Karpas-422 (cell line): ENCODE measurements around the gene IP6K2. TPM values are rescaled to one million over a fixed set of nuclear protein-coding genes. Genes with fewer than 3 reads are reported as not detected.
A peak's percentile ranks its signal among the peaks of the same experiment; 100 is the strongest.

Experiments used
- DNase-seq: peaks from one replicate; pipeline ENCODE4 v3.0.0-alpha.2; 2015
- H2AFZ ChIP-seq: fragments of 200-600 bp; sonication (generic); 2 replicates; pipeline ENCODE4 v1.6.1; 2014; ENCODE audit warnings: antibody characterized with exemption, low read length, mixed read lengths
- H3K27ac ChIP-seq: fragments of 200-600 bp; sonication (generic); 2 replicates; pipeline ENCODE4 v1.5.1; 2014; ENCODE audit warnings: mild to moderate bottlenecking, low read length, moderate library complexity
- H3K27me3 ChIP-seq: fragments of 200-600 bp; sonication (generic); 2 replicates; pipeline ENCODE4 v1.6.1; 2014; ENCODE audit warnings: low read length, mixed read lengths
- H3K36me3 ChIP-seq: fragments of 200-600 bp; sonication (generic); 2 replicates; pipeline ENCODE4 v1.6.1; 2014; ENCODE audit warnings: low read length, mixed read lengths; ENCODE audit not compliant: insufficient read depth
- H3K4me1 ChIP-seq: fragments of 200-600 bp; sonication (generic); 2 replicates; pipeline ENCODE4 v1.6.1; 2014; ENCODE audit warnings: mild to moderate bottlenecking, low read length, mixed read lengths
- H3K4me2 ChIP-seq: fragments of 200-600 bp; sonication (generic); 2 replicates; pipeline ENCODE4 v1.6.1; 2014; ENCODE audit warnings: low read length, low read depth, mild to moderate bottlenecking; ENCODE audit not compliant: poor library complexity, severe bottlenecking
- H3K4me3 ChIP-seq: fragments of 200-600 bp; sonication (generic); 2 replicates; pipeline ENCODE4 v1.5.1; 2014; ENCODE audit warnings: mild to moderate bottlenecking, antibody characterized with exemption, low read length, mixed read lengths
- H3K79me2 ChIP-seq: fragments of 200-600 bp; sonication (generic); 2 replicates; pipeline ENCODE4 v1.6.1; 2014; ENCODE audit warnings: mild to moderate bottlenecking, low read length, mixed read lengths
- H3K9ac ChIP-seq: fragments of 200-600 bp; sonication (generic); 2 replicates; pipeline ENCODE4 v1.6.0; 2014; ENCODE audit warnings: low read length
- H3K9me2 ChIP-seq: fragments of 200-600 bp; sonication (generic), shearing (Covaris generic); replicated peaks from 2 replicates; pipeline ENCODE4 v1.6.0; 2014; ENCODE audit warnings: mild to moderate bottlenecking, low read length, moderate library complexity; ENCODE audit not compliant: insufficient read depth
- H3K9me3 ChIP-seq: fragments of 300-700, 200-600 bp; sonication (generic); 2 replicates; pipeline ENCODE4 v1.6.1; 2014; ENCODE audit warnings: low read length, mixed read lengths
- H4K20me1 ChIP-seq: fragments of 200-600 bp; sonication (generic); 2 replicates; pipeline ENCODE4 v1.6.1; 2014; ENCODE audit warnings: mild to moderate bottlenecking, antibody characterized with exemption, low read length, low read depth; ENCODE audit not compliant: insufficient read depth
- total RNA-seq: library from RNA; depleted of rRNA; stranded (reverse); fragments of >200 nt; shearing (Covaris generic); gene quantifications from 2 replicates; pipeline ENCODE4 v1.2.3, GENCODE V29; 2014; ENCODE audit warnings: low replicate concordance

IP6K2 gene
- total RNA-seq, 1 experiment from 2014 or later, result 93.6 TPM

- H3K9ac ChIP-seq, result peak overlapping the region; percentile 63
- no peaks in the 10 kb centered on the region for H3K36me3 ChIP-seq
- DNase-seq, result peak; percentile 85
- no peaks in the 10 kb centered on the region for H4K20me1 ChIP-seq
- H3K9me2 ChIP-seq, result no peaks in the 10 kb centered on the region
- H3K4me2 ChIP-seq, result peak overlapping the region; percentile 73
- peaks cover 21% of the 10 kb centered on the region for H3K4me1 ChIP-seq
- H3K9me3 ChIP-seq, result no peaks in the 10 kb centered on the region
- H3K27me3 ChIP-seq, result no peaks in the 10 kb centered on the region
- H2AFZ ChIP-seq, result peak overlapping the region; percentile 23; the same call in 1 of the 2 replicates
- H3K79me2 ChIP-seq, result no peaks in the 10 kb centered on the region
- peak overlapping the region; percentile 71; the same call in 1 of the 2 replicates for H3K4me3 ChIP-seq
- H3K27ac ChIP-seq, result peak overlapping the region; percentile 38; the same call in 1 of the 2 replicates
Observed at GRCh38 chr3:48655606-48656005, 61.4 kb downstream of the IP6K2 start.

DNA sequence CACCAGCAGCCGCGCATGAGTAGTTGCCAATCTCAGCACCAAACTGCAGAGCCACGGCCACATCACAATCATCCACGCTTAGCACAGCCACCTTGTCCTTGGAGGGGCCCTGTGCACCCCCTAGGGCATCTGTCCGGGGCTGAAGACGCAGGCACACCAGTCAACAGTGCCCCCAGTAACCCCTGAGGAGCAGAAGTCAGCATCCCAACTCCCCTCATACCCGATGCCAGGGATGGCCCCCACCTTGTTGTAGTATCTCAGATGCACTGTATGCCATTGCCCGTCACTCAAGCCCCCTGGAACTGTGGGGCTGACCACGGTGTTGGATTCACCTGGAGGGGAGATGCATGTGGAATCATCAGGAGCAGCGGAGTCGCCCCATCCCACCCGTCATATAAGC is 62.0 kb downstream of the IP6K2 start:
- Histone ChIP-seq H3K27ac (no peak overlapping the region), H3K79me2 (no peaks in the 10 kb centered on the region), H3K9ac (peak overlapping the region; percentile 63), H3K4me1 (peaks cover 21% of the 10 kb centered on the region), H2AFZ (peak overlapping the region; percentile 23; the same call in 1 of the 2 replicates), H3K36me3 (no peaks in the 10 kb centered on the region), H3K4me3 (peak overlapping the region; percentile 71; the same call in 1 of the 2 replicates), H3K9me3 (no peaks in the 10 kb centered on the region), H3K4me2 (peak overlapping the region; percentile 73), H3K27me3 (no peaks in the 10 kb centered on the region), H3K9me2 (no peaks in the 10 kb centered on the region), H4K20me1 (no peaks in the 10 kb centered on the region)
- no peak for DNase-seq

GRCh38 chr3:48652923-48653715 is 63.9 kb downstream of the IP6K2 start:
- no peak overlapping the region for H2AFZ ChIP-seq
- no peaks in the 10 kb centered on the region for H3K9me2 ChIP-seq
- no peak for DNase-seq
- H3K9ac ChIP-seq, result no peak overlapping the region
- H3K4me1 ChIP-seq, result peaks cover 21% of the 10 kb centered on the region
- H4K20me1 ChIP-seq, result no peaks in the 10 kb centered on the region
- H3K27me3 ChIP-seq, result no peaks in the 10 kb centered on the region
- no peak overlapping the region for H3K4me3 ChIP-seq
- H3K9me3 ChIP-seq, result no peaks in the 10 kb centered on the region
- no peaks in the 10 kb centered on the region for H3K36me3 ChIP-seq
- H3K79me2 ChIP-seq, result no peaks in the 10 kb centered on the region
- H3K4me2 ChIP-seq, result no peak overlapping the region
- H3K27ac ChIP-seq, result no peak overlapping the region

- H3K36me3 ChIP-seq, result no peaks in the 10 kb centered on the region
Observed at GRCh38 chr3:48651771-48652170, 65.2 kb downstream of the IP6K2 start.

GRCh38 chr3:48650723-48651122 is 66.3 kb downstream of the IP6K2 start:
- Histone ChIP-seq H3K4me3 (no peak overlapping the region), H3K36me3 (no peaks in the 10 kb centered on the region), H3K79me2 (no peaks in the 10 kb centered on the region), H3K9me3 (no peaks in the 10 kb centered on the region), H3K9ac (no peak overlapping the region), H3K9me2 (no peaks in the 10 kb centered on the region), H3K27me3 (no peaks in the 10 kb centered on the region), H4K20me1 (no peaks in the 10 kb centered on the region), H3K27ac (no peak overlapping the region), H2AFZ (no peak overlapping the region), H3K4me1 (peaks cover 13% of the 10 kb centered on the region), H3K4me2 (no peak overlapping the region)
- DNase-seq, result no peak

More at GRCh38 chr3:48651771-48652170, 65.2 kb downstream of the IP6K2 start:
- no peak overlapping the region for H3K9ac ChIP-seq
- peaks cover 21% of the 10 kb centered on the region for H3K4me1 ChIP-seq
- H4K20me1 ChIP-seq, result no peaks in the 10 kb centered on the region
- no peak overlapping the region for H3K4me3 ChIP-seq
- no peaks in the 10 kb centered on the region for H3K9me3 ChIP-seq
- no peak for DNase-seq
- no peaks in the 10 kb centered on the region for H3K27me3 ChIP-seq
- H3K27ac ChIP-seq, result no peak overlapping the region
- H3K4me2 ChIP-seq, result no peak overlapping the region
- H3K79me2 ChIP-seq, result no peaks in the 10 kb centered on the region
- H2AFZ ChIP-seq, result no peak overlapping the region
- H3K9me2 ChIP-seq, result no peaks in the 10 kb centered on the region

- Histone ChIP-seq H3K4me1 (0 out of 2 replicates have a peak, but pooled peaks cover 3% of the 10 kb centered on the region), H3K4me3 (no peak overlapping the region), H2AFZ (no peak overlapping the region), H3K27ac (no peak overlapping the region), H3K36me3 (no peaks in the 10 kb centered on the region), H3K9me3 (no peaks in the 10 kb centered on the region), H3K4me2 (no peak overlapping the region), H3K9me2 (no peaks in the 10 kb centered on the region), H3K9ac (no peak overlapping the region), H4K20me1 (no peaks in the 10 kb centered on the region), H3K27me3 (no peaks in the 10 kb centered on the region), H3K79me2 (no peaks in the 10 kb centered on the region)
- no peak for DNase-seq
Observed at GRCh38 chr3:48648188-48648850, 68.7 kb downstream of the IP6K2 start.

DNA sequence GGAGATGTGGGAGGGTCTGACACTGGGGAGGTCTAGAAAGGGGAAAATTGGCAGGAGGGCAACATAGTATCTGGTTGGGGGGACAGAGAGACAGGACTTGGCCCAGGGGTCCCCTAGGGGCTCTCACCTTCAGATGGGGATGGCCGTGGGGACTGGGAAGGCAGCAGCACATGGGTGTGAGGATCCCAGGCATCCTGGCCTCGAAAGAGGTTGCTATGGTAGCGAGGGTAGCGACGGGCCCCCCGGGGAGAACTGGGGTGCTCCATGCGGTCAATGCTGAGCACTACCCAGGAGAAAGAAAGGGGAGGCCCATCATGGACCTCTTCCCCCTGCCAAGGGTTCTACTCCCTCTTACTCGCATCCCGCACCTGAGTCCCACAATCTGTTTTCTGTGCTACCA is 69.3 kb downstream of the IP6K2 start:
- Histone ChIP-seq H3K4me1 (0 out of 2 replicates have a peak, but pooled peaks cover 3% of the 10 kb centered on the region), H3K79me2 (no peaks in the 10 kb centered on the region), H2AFZ (no peak overlapping the region), H3K4me3 (no peak overlapping the region), H3K27me3 (no peaks in the 10 kb centered on the region), H3K36me3 (no peaks in the 10 kb centered on the region), H3K9ac (no peak overlapping the region), H3K27ac (no peak overlapping the region), H3K4me2 (no peak overlapping the region), H4K20me1 (no peaks in the 10 kb centered on the region), H3K9me2 (no peaks in the 10 kb centered on the region), H3K9me3 (no peaks in the 10 kb centered on the region)
- no peak for DNase-seq
